K562 (cell line): ENCODE measurements around the gene GNRHR. TPM values are rescaled to one million over a fixed set of nuclear protein-coding genes. Genes with fewer than 3 reads are reported as not detected.
"Not testable (repeated sequence)": the region's sequence is repeated elsewhere in the genome, so short reads cannot be mapped to it uniquely, and the experiment has no call there.

ENCODE experiments used
- ATAC-seq: fragments of 200-7000 bp; cut with Tn5 transposase; 3 replicates; pipeline ENCODE4 v1.9.1; 2020; ENCODE audit warnings: moderate library complexity
- BruUV-seq: library from RNA; stranded (reverse); fragments of 400-500 nt; replicated peaks from 2 replicates; lab custom pipeline; 2021; lab: Mats Ljungman, UMichigan
- CTCF ChIA-PET: fragments of 300-600 bp; formaldehyde crosslinking; extraction: SDS; loops from one replicate; lab custom pipeline; 2021; ENCODE audit warnings: low intra/inter-chr PET ratio; lab: Yijun Ruan, JAX
- POLR2A ChIA-PET: fragments of 300-600, 350-650 bp; sonication (Branson Sonifier 250); formaldehyde crosslinking; extraction: SDS; loops from one replicate; lab custom pipeline; 2021; ENCODE audit warnings: antibody characterized with exemption, inconsistent platforms; lab: Yijun Ruan, JAX
- DNase-seq, 4 experiments: peaks; one replicate each; pipeline versions ENCODE4 v3.0.0 to v3.0.0-alpha.2; 2011 to 2018; ENCODE audit warnings: low spot score in 3 of 4, mixed read lengths in 3 of 4; ENCODE audit errors: extremely low read depth in 1 of 4
- FAIRE-seq: peaks from 2 replicates; lab custom pipeline; 2011; peaks lifted over from hg19 to GRCh38; lab: Jason Lieb, UNC
- H2AFZ ChIP-seq: 2 replicates; pipeline ENCODE4 v1.6.0; 2011; ENCODE audit warnings: low read depth, low read length, control low read depth, inconsistent platforms
- H3K27ac ChIP-seq: fragments of 200-600 bp; 3 replicates; pipeline ENCODE4 v1.8.0; 2011; ENCODE audit warnings: low read depth, mild to moderate bottlenecking, control low read depth, inconsistent platforms, low read length, moderate library complexity, mixed read lengths; ENCODE audit errors: extremely low read depth
- H3K27me3 ChIP-seq, 2 experiments: fragments of 300-600 bp in 1 of 2; 2 replicates in 1 of 2; 3 replicates in 1 of 2; pipeline versions ENCODE4 v1.6.0 to v1.8.0; 2011; ENCODE audit warnings: inconsistent platforms in 2 of 2, low read length in 2 of 2, mild to moderate bottlenecking in 1 of 2, mixed read lengths in 1 of 2, moderate library complexity in 1 of 2; ENCODE audit not compliant: control insufficient read depth in 2 of 2, insufficient read depth in 2 of 2
- H3K36me3 ChIP-seq: fragments of 300-600 bp; 3 replicates; pipeline ENCODE4 v1.8.0; 2011; ENCODE audit warnings: mild to moderate bottlenecking, low read length, inconsistent platforms; ENCODE audit not compliant: control insufficient read depth, insufficient read depth
- H3K4me1 ChIP-seq, 2 experiments: fragments of 200-600 bp in 1 of 2; replicated peaks in 1 of 2; 2 replicates in 1 of 2; 3 replicates in 1 of 2; pipeline versions ENCODE4 v1.5.1 to v1.8.0; 2011; ENCODE audit warnings: inconsistent platforms in 2 of 2, low read length in 2 of 2, mild to moderate bottlenecking in 1 of 2, mixed read lengths in 1 of 2, moderate library complexity in 1 of 2; ENCODE audit not compliant: control insufficient read depth in 2 of 2, insufficient read depth in 2 of 2
- H3K4me2 ChIP-seq: 2 replicates; pipeline ENCODE4 v1.6.1; 2011; ENCODE audit warnings: low read length, control low read depth, inconsistent platforms, mixed read lengths; ENCODE audit not compliant: insufficient read depth
- H3K4me3 ChIP-seq: fragments of 200-600 bp; sonication (generic), shearing (Covaris generic); 2 replicates; pipeline ENCODE4 v1.5.1; 2016; ENCODE audit warnings: control low read depth, inconsistent platforms
- H3K79me2 ChIP-seq: fragments of 200-600 bp; 3 replicates; pipeline ENCODE4 v1.8.0; 2011; ENCODE audit warnings: low read length, inconsistent platforms; ENCODE audit not compliant: control insufficient read depth, insufficient read depth
- H3K9ac ChIP-seq, 2 experiments: 2 replicates each; pipeline versions ENCODE4 v1.6.0 to v1.6.1; 2011; ENCODE audit warnings: low read depth in 2 of 2, low read length in 2 of 2, control low read depth in 1 of 2, inconsistent platforms in 1 of 2, mild to moderate bottlenecking in 1 of 2, mixed read lengths in 1 of 2; ENCODE audit not compliant: insufficient read depth in 1 of 2
- H3K9me1 ChIP-seq: one replicate; pipeline ENCODE4 v1.6.0; 2011; ENCODE audit warnings: inconsistent platforms, mild to moderate bottlenecking, low read length, moderate library complexity; ENCODE audit not compliant: control insufficient read depth, insufficient read depth
- H3K9me3 ChIP-seq: replicated peaks from 2 replicates; pipeline ENCODE4 v1.5.1; 2011; ENCODE audit warnings: low read depth, low read length, inconsistent platforms; ENCODE audit not compliant: control insufficient read depth, insufficient read depth
- H4K20me1 ChIP-seq: replicated peaks from 2 replicates; pipeline ENCODE4 v1.6.1; 2011; ENCODE audit warnings: low read length, inconsistent platforms, mixed read lengths; ENCODE audit not compliant: control insufficient read depth, insufficient read depth
- ATF7 ChIP-seq: fragments of 450-650 bp; IDR thresholded peaks from 2 replicates; pipeline ENCODE4 v1.7.1; 2014; ENCODE audit warnings: mild to moderate bottlenecking, moderate library complexity
- NR2F6 ChIP-seq: fragments of 450-650 bp; formaldehyde crosslinking; IDR thresholded peaks from 2 replicates; pipeline ENCODE4 v1.4.0; 2020; ENCODE audit warnings: mild to moderate bottlenecking
- ZNF146 ChIP-seq: IDR thresholded peaks from one replicate; pipeline ENCODE4 v1.6.1; 2018; ENCODE audit warnings: missing compliant biosample characterization; ENCODE audit not compliant: unreplicated experiment
- WGBS: fragments of 100-300 bp; shearing (Covaris generic); methylation state at CpG from one replicate; pipeline ENCODE4 v1.1.6; 2016; ENCODE audit warnings: low coverage, mixed read lengths; ENCODE audit not compliant: insufficient coverage; ENCODE audit errors: missing lambda C conversion rate; 5-methylcytosine and 5-hydroxymethylcytosine counted together
- in situ Hi-C: fragments of 300-500 bp; cut with MboI; formaldehyde crosslinking; loops from 4 replicates; pipeline ENCODE4 v1.15.0; 2018; ENCODE audit warnings: inconsistent platforms, mixed read lengths
- intact Hi-C: fragments of 100-400 bp; cut with micrococcal nuclease; formaldehyde crosslinking; loops from 2 replicates; pipeline ENCODE4 v1.14.2; 2022
- polyA plus RNA-seq, 8 experiments: library from polyadenylated mRNA; depleted of rRNA in 4 of 8; stranded (reverse) in 5 of 8; unstranded in 3 of 8; fragments of >200 nt; fragmentation: Nextera tagmentation in 2 of 8; fragmentation: Illumina TruSeq in 1 of 8; extraction: Ambion mirVana in 2 of 8; extraction: Trizol in 1 of 8; gene quantifications; 2 replicates each; pipeline versions ENCODE4 v1.2.1 to v1.2.3, GENCODE V29; 2011 to 2014; ENCODE audit warnings: inconsistent platforms in 1 of 8, missing spikeins in 1 of 8
- total RNA-seq, 7 experiments: library from RNA; depleted of rRNA in 6 of 7; stranded (reverse); fragments of >200 nt in 6 of 7; fragmentation: Illumina TruSeq in 2 of 7; extraction: Trizol in 2 of 7; gene quantifications; 2 replicates each; pipeline versions ENCODE4 v1.2.1 to v1.2.3, GENCODE V29; 2011 to 2021; ENCODE audit warnings: low replicate concordance in 1 of 7

Gene GNRHR
- total and polyA plus RNA-seq, 9 of the 15 experiments (the other 6 are each of a cell fraction or from before 2014, with no cell fraction given): 0.06 to 0.13 TPM; not detected in 7

DNA sequence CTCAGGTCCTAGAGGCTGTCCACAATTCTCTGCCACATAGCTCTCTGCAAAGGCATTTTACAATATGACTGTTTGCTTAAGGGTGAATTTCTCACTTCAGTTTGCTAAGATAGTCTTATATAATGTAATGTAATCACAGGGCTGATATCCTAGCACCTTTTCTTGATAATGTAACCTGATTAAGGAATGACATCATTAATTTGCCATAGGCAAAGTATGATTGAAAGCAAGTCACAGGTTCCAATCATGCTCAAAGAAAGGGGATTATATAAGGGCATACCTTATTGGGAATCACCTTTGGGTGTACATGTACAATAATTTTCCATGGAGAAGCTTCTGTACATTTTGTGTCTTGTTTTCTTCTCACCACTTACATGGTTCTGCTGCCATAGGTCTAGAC is 18.9 kb downstream of the GNRHR start:
- Histone ChIP-seq H3K9me3 (no peaks in the 10 kb centered on the region), H3K4me3 (no peak overlapping the region), H3K27me3 (no peaks in the 10 kb centered on the region), H3K36me3 (no peaks in the 10 kb centered on the region), H3K9ac (no peak overlapping the region), H4K20me1 (no peaks in the 10 kb centered on the region), H3K79me2 (no peaks in the 10 kb centered on the region), H3K4me1 (no peaks in the 10 kb centered on the region), H3K4me2 (no peak overlapping the region), H3K9me1 (no peaks in the 10 kb centered on the region), H2AFZ (no peak overlapping the region), H3K27ac (no peak overlapping the region)
- ChIA-PET CTCF (no interaction called here), POLR2A (no interaction called here)
- no TSS peak for BruUV-seq
- intact Hi-C loops: loop anchor here (10.0 kb wide), 1 partner anchor 439 kb away; no protein-coding TSS in a partner anchor
- TF ChIP-seq ATF7 (peak; percentile 19; the same call in 1 of the 2 replicates), NR2F6 (no peak)
- no peak for FAIRE-seq
- in situ Hi-C loops: no loop called here
- DNase-seq: no peak
- ATAC-seq: no peak

- ATAC-seq, BruUV-seq, in situ Hi-C loops, DNase-seq, H2AFZ ChIP-seq, H3K9me3 ChIP-seq, CTCF ChIA-PET, H3K4me3 ChIP-seq, H3K27me3 ChIP-seq, H3K9me1 ChIP-seq: not testable (repeated sequence)
- intact Hi-C loops: loop anchor here (10.0 kb wide), 1 partner anchor 444 kb away; no protein-coding TSS in a partner anchor
- H3K4me1 ChIP-seq: peaks cover 0 to 12% of the 10 kb centered on the region in 2 experiments; a peak in 2 of 5 replicates
- peak; percentile 25 for TF ChIP-seq ZNF146 (CRISPR knock-in tag)
- TF ChIP-seq, all 486 proteins: peak for 1; not testable (repeated sequence) for 485
- H3K9ac ChIP-seq, H4K20me1 ChIP-seq, FAIRE-seq, H3K4me2 ChIP-seq, POLR2A ChIA-PET, H3K79me2 ChIP-seq, H3K27ac ChIP-seq: not testable (repeated sequence)
- 73% methylated on average over 2 of the region's 3 CpGs for WGBS
- peaks cover 13% of the 10 kb centered on the region; the same call in 2 of the 3 replicates for H3K36me3 ChIP-seq
Measured at GRCh38 chr4:67730511-67730910, 23.7 kb downstream of the GNRHR start.
